Measurements from ENCODE around the gene RPUSD3.

Gene RPUSD3

DNA sequence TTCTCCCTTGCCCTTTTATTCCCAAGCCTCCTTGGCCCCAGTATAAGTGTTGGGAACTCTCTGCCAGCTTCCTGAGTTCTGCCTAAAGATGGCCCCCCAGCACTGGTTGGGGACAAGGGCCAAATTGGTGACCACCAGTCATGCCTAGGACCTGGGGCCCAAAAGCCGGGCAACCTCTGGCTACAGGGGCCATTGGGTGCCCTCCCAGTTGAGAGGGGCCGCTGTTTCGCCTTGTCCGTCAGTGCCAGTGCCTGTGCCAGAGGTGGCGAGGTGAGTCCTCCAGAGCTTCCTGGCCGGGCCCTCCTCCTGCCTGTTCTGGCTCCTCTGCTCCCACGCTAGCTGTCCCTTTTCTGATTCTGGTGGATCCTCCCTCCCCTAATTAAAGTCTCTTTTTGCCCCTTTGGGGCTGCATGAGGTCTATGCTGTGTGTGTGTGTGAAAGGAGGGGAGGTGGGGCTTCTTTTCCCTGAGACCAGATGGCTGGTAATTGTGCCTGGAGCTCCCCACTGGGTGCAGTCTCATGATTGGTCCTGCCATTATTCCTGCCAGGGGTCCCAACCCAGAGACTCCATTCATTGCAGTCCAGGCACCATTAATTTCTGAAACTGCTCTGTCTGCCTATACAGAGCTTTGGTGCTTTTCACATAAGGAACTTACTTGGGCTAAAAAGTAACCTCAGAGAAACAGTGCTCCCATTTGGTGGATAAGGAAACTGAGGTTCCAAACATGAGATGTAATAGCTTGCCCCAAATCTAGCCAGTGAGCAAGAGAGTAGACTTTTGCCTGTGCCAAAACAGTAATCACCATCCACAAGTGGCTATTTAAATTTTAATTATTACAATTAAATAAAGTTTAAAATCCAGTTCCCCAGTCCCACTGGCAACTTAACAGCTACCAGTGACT is 36.9 kb downstream of the RPUSD3 start:
- no peak for DNase-seq (ENCODE audit: low read depth in 1 of 2, low spot score in 1 of 2)

DNA sequence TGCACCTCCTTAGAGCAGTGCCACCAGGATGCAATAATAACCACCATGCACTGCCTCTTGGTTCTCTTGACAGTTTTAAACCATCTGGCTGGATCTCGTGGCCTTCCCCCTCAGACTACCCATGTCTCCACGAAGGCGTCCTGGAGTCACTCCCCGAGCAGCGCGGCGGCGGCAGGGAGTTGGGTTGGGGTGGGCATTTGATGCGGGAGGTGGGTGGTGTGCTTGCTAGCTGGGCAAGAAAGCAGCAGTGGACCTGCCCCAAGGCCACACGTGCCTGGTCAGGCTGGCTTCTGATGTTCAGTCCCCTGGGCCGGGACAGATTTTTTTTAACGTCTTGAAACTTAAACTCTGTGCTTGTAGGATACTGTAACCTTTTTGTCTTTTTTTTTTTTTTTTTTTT is 37.7 kb downstream of the RPUSD3 start:
- no peak for DNase-seq (ENCODE audit: low read depth in 1 of 2, low spot score in 1 of 2)

DNA sequence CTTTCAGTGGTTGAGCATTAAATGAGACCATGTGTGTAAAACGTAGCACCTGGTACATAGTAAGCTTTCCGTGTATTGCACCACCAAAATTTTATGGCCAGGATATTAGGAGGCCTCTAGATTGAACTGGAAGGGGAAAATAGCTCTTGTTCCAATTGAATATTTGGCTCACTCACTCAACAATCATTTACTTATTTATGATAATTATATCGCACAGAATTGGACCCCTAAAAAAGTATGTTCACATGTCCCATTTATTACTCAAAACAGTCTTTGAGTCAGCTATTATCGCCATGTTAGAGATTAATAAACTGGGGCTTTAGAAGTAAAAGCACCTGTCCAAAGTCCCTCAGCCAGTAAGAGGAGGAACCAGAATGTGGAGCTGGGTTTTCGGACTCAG is 38.8 kb downstream of the RPUSD3 start:
- DNase-seq (ENCODE audit: low read depth in 1 of 2, low spot score in 1 of 2) = no peak

DNA sequence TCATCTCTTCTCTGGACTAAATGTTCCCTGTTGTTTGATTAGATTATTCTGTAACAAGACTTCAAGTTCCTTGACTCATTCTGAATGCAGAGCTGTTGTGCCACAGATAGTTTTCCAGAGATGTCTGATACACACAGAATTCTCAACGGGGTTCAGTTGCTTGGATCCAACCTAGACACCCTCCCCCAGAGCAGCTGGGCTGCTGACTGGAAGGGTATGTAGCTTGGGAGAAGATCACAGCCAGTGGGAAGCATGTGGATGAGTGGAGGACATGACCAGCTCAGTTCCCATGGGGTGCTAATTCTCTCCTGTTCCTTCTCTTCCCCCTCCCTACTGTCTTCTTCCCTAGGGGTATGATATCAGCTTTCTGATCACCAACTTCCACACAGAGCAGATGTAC is 40.3 kb downstream of the RPUSD3 start:
- DNase-seq (ENCODE audit: low read depth in 1 of 2, low spot score in 1 of 2) = no peak

DNA sequence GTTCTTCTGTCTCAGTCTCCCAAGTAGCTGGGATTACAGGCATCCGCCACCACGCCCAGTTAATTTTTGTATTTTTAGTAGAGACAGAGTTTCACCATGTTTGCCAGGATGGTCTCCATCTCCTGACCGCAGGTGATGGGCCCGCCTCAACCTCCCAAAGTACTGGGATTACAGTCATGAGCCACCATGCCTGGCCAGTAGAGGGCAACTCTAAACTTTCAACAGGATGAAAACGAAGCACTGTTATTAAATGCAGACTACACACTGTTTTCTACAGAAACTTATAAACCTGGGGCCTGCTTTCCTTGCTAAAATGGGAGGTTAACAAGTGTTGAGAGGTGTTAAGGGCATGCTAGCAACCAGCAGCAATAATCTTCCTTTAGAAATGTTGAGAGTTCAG is 43.3 kb downstream of the RPUSD3 start:
- no peak for DNase-seq (ENCODE audit: low read depth in 1 of 2, low spot score in 1 of 2)

DNA sequence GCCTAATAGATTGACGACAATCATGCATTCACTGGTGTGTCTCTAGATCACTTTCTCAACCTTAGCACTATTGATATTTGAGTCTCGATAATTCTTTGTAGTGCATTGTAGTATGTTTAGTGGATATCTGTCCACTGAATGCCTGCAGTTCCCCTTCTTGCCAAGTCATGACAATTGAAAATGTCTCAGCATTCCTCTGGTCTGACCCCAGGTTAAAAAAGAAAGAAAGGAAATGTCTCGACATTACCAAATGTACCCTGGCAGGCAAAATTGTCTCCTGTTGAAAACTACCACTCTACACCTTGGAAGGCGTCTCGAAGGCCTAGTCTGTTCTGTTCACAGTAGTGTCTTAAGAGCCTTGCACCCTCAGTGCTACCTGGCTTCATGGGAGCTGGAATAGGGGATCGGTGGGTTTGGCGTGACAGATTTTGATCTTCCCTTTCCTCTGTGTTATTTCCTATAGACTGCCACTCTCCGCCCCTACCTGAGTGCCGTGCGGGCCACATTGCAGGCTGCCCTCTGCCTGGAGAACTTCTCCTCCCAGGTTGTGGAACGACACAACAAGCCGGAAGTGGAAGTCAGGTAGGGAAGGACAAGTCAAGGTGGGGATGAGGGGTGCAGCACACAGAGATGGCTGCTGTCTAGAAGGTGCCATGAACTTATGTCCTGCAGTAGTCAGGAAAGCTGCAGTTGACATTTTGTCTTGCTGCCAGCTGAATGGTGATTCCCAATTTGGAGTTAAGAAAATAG is 46.4 kb downstream of the RPUSD3 start:
- no peak for DNase-seq (ENCODE audit: low read depth in 1 of 2, low spot score in 1 of 2)

DNA sequence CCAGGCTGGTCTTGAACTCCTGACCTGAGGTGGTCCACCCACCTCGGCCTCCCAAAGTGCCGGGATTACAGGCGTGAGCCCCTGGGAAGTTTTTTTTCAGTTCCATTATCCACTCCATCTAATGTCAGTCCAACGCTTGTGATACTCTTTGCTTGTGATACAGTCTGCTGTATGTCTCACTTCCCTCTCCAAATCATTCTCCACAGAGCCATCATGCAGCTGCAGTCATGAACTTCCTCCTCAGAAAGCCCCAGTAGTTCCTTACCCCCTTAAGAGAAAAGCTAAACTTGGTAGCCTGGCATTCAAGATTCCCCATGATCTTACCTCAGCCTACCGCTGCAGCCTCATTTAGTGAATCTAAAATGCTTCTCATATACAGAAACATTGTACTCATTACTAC is 48.6 kb downstream of the RPUSD3 start:
- DNase-seq (ENCODE audit: low read depth in 1 of 2, low spot score in 1 of 2) = no peak

DNA sequence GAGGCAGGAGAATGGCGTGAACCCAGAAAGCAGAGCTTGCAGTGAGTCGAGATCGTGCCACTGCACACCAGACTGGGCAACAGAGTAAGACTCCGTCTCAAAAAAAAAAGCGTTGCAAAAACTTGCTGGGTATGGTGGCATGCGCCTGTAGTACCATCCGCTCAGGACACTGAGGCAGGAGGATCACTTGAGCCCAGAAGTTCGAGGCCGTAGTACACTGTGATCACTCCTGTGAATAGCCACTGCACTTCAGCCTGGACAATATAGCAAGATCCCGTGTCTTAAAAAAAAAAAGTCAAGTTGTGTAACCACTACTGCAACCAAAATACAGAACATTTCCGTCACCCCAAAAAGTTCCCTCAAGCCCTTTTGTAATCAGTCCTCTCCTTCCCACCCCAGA is 49.4 kb downstream of the RPUSD3 start:
- DNase-seq (ENCODE audit: low read depth in 1 of 2, low spot score in 1 of 2) = no peak

DNA sequence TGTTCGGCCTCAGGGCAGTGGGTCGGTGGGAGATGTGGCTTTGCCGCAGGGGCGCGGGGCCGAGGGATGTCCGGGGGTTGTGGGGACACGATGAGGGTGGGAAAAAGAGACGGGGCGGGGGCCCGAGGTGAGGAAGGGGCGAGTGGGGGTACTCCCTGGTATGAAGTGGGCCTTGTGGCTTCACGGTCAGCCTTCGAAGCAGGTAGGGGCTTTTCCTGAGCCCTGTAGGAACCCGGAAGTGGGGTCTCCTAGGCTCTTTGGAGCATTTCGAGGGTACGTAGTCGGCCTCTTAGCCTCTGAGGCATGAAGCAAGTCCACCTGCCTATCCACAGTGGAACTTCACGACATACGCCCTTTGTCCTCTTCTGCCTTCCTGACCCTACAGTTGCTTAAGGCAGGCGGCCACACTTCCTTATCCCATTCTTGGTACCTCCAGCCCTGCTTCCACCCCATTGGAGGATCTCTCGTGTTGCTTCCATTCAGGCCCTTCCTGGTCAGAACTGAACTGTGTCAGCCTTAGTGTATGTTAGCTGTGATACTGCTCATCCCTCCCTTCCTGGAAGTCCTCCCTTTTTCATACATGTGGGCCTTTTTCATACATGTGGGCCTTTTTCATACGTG is 50.5 kb downstream of the RPUSD3 start:
- no peak for DNase-seq (ENCODE audit: low read depth in 1 of 2, low spot score in 1 of 2)

DNA sequence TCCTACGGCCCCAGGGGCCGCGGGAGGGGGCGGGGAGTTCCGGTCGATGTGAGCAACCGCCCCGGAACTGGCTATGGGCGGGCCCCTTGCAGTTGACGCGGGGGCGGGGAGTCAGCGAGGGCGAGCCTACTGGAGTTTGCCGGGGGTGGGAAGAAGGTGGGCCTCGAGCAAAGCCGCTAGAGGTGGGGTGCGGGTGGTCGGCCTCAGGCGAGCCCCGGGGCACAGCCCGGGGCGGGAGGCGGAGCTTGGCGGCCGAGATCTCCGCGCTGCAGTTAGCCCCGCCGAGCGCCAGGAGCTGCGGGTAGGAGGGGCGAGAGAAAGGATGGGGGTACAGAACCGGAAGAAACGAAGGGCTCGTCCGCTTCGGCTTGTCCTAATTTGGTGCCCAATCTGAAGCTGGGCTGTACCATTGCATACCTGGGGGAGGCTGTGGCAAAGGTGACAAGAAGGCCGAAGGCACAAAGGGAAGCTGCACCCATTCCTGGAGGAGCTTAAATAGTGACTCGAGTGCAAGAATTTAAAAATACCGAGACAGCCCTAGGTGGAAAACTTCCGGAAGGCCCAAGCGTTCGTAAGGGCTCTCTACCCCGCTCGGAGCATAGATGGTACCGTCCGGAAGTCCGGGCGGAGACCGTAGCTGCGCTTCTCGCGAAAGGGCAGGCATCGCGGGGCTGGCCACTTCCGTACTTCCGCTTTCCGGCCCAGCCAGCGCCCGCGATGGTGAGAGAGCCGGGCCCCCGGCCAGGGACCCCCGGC is 51.2 kb downstream of the RPUSD3 start, which contains the start of the genes ARPC4 and TADA3:
ARPC4 (plus strand) TSS at position 678 of the 756 bp plus-strand sequence; CDS start at position 718, 40 bp downstream.
TADA3 (minus strand) TSS at position 69 of the 756 bp plus-strand sequence. CDS start 1,007 bp downstream, outside the sequence.
- DNase-seq (ENCODE audit: low read depth in 1 of 2, low spot score in 1 of 2) = peak; percentile 81 to 83

DNA sequence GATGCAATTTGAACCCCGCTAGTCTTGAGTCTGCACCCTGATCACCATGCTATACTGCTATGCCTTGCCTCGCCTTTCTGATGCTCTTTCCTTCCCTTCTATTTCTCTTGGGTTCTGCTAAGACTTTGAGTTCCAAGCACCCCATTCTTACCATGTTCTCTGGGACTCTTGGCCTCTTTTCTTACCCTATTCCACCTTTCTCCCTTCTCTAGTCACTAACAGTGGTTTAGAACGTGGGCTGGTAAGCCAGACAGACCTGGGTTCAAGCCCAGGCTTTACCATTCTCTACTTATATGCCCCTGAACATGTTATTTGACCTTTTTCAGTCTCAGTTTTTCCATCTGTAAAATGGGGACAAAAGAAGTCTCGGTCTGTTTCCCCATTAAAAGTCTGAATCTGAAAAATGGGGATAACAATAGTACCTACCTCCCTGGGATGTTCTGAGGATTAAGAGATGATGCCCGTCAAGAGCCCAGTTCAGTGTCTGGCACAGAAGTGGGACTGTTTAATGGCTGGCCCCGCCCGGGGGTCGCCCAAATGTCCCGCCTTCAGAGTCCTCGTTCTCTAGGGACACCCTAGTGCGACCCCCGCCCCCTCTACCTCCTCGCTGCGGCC is 51.9 kb downstream of the RPUSD3 start:
- DNase-seq (ENCODE audit: low read depth in 1 of 2, low spot score in 1 of 2) = no peak

DNA sequence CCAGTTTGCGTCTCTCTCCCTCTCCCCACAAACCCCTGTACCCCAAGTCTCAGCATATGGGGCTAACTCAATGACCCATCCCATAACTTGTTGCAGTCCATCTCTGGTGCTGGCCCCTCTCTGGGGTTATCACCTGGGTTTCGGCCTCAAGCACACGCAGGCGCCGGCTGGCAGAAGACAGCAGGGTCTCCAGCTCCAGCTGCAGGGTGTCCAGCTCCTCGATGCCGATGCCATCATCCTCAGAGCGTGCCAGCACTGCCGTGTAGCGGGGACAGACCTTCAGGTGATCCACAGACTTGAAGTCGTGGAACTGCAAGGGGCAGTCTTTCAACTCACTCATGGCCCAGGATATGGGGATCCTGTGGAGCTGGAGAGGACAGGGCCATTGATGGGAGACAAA is 52.7 kb downstream of the RPUSD3 start:
- no peak for DNase-seq (ENCODE audit: low read depth in 1 of 2, low spot score in 1 of 2)

Measured in activated CD4-positive, alpha-beta T cell treated with anti-CD3 and anti-CD28 coated beads, Interleukin-2, amount 50 U/mL, for 24 hours (primary cell).